ENCODE data around the gene PDGFC.

DNA sequence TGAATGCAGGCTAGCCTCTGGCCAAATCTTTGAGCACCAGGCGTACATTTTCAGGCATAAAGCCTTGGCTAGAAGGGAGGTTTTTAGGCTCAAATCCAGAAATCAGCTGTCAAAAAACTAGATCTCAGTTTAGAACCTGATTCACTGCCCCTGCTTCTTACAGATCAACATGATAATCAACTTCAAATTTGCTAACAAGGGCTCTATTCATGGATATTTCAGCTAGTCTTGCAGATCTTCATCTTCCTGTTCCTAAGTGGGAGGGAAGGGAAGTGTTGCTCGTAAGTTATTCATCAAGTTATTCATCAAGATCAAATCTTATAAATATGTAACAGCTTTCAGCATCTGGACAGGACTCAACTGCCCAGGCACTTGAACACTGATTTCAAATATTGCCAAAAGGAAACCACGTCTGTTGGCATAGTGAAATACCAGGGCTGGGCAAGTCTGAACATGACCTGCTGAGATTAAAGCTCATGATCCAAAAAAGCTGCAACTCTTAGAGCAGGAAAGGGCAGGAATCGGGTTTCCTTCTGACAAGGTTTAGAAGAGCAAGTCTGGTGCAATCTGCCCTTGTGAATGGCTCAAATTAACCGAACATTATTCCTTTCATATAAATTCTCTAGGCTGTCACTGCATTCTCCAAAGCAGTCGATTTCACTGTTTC lies 200.3 kb downstream of the PDGFC start:
- TF ChIP-seq, protein P1, sequence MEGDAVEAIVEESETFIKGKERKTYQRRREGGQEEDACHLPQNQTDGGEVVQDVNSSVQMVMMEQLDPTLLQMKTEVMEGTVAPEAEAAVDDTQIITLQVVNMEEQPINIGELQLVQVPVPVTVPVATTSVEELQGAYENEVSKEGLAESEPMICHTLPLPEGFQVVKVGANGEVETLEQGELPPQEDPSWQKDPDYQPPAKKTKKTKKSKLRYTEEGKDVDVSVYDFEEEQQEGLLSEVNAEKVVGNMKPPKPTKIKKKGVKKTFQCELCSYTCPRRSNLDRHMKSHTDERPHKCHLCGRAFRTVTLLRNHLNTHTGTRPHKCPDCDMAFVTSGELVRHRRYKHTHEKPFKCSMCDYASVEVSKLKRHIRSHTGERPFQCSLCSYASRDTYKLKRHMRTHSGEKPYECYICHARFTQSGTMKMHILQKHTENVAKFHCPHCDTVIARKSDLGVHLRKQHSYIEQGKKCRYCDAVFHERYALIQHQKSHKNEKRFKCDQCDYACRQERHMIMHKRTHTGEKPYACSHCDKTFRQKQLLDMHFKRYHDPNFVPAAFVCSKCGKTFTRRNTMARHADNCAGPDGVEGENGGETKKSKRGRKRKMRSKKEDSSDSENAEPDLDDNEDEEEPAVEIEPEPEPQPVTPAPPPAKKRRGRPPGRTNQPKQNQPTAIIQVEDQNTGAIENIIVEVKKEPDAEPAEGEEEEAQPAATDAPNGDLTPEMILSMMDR (conservative IDR thresholded peaks at IDR 0.05; ENCODE audit: low read length): no peak
- no peak for TF ChIP-seq EZH2phosphoT487 (IDR thresholded peaks at IDR 0.05; ENCODE audit: borderline replicate concordance, low read depth, low read length)

All from OCI-LY7 (cell line).